Embryonic facial prominence (tissue), 1 donor: ENCODE results near the gene TRAF2.
"Not testable (repeated sequence)": the region's sequence is repeated elsewhere in the genome, so short reads cannot be mapped to it uniquely, and the experiment has no call there.

Experiments used
- DNase-seq: peaks from one replicate; pipeline ENCODE4 v3.0.0-alpha.2; 2016; ENCODE audit errors: extremely low spot score

Gene TRAF2

GRCh38 chr9:136882109-136882946, 4.0 kb upstream of the TRAF2 start:
- no peak for DNase-seq

- DNase-seq: not testable (repeated sequence)
Observed at GRCh38 chr9:136882947-136883283, 3.4 kb upstream of the TRAF2 start.

GRCh38 chr9:136883670-136884069, 2.6 kb upstream of the TRAF2 start:
- DNase-seq: not testable (repeated sequence)

GRCh38 chr9:136886610-136887597, 588 bp downstream of the TRAF2 start:
- no peak for DNase-seq

- no peak for DNase-seq
Observed at GRCh38 chr9:136888454-136888853, 2.1 kb downstream of the TRAF2 start.

- DNase-seq: no peak
Observed at GRCh38 chr9:136889858-136890257, 3.5 kb downstream of the TRAF2 start.

GRCh38 chr9:136890661-136891060, 4.3 kb downstream of the TRAF2 start:
- no peak for DNase-seq

- no peak for DNase-seq
Observed at GRCh38 chr9:136896027-136896426, 9.7 kb downstream of the TRAF2 start.

GRCh38 chr9:136898483-136899100, 12.3 kb downstream of the TRAF2 start:
- DNase-seq: no peak

GRCh38 chr9:136899196-136899595, 12.9 kb downstream of the TRAF2 start:
- no peak for DNase-seq

- no peak for DNase-seq
Observed at GRCh38 chr9:136900556-136900955, 14.2 kb downstream of the TRAF2 start.

- no peak for DNase-seq
Observed at GRCh38 chr9:136900988-136901515, 14.7 kb downstream of the TRAF2 start.

GRCh38 chr9:136901516-136902258, 15.4 kb downstream of the TRAF2 start:
- no peak for DNase-seq

GRCh38 chr9:136902259-136902821, 16.0 kb downstream of the TRAF2 start:
- no peak for DNase-seq

- no peak for DNase-seq
Observed at GRCh38 chr9:136903041-136903554, 16.8 kb downstream of the TRAF2 start.

- DNase-seq: no peak
Observed at GRCh38 chr9:136906266-136906665, 19.9 kb downstream of the TRAF2 start.

GRCh38 chr9:136907011-136907914, 20.9 kb downstream of the TRAF2 start:
- no peak for DNase-seq

- DNase-seq: no peak
Observed at GRCh38 chr9:136910197-136910900, 24.0 kb downstream of the TRAF2 start.

GRCh38 chr9:136910901-136911245, 24.6 kb downstream of the TRAF2 start:
- no peak for DNase-seq
